HEK293T (cell line): ENCODE results near the gene ESPN.

ENCODE experiments used
- ARNT ChIP-seq: fragments of 450-650 bp; IDR thresholded peaks from 2 replicates; pipeline ENCODE4 v1.6.1; 2017; ENCODE audit warnings: mild to moderate bottlenecking
- ELF4 ChIP-seq: fragments of 450-650 bp; IDR thresholded peaks from 2 replicates; pipeline ENCODE4 v1.6.1; 2017; ENCODE audit warnings: antibody characterized with exemption
- FOXK2 ChIP-seq: fragments of 450-650 bp; IDR thresholded peaks from 2 replicates; pipeline ENCODE4 v1.6.1; 2016; ENCODE audit warnings: mild to moderate bottlenecking
- LEF1 ChIP-seq: fragments of 450-650 bp; IDR thresholded peaks from 2 replicates; pipeline ENCODE4 v1.6.1; 2017; ENCODE audit warnings: mild to moderate bottlenecking, borderline replicate concordance
- SP1 ChIP-seq: fragments of 450-650 bp; IDR thresholded peaks from 2 replicates; pipeline ENCODE4 v1.6.1; 2017
- SUZ12 ChIP-seq: fragments of 450-650 bp; IDR thresholded peaks from 2 replicates; pipeline ENCODE4 v1.6.1; 2016; ENCODE audit warnings: mild to moderate bottlenecking
- ZNF384 ChIP-seq: fragments of 450-650 bp; IDR thresholded peaks from 2 replicates; pipeline ENCODE4 v1.6.1; 2016
- TF ChIP-seq, protein P1 (sequence below): fragments of 450-650 bp; IDR thresholded peaks from 2 replicates; pipeline ENCODE4 v1.6.1; 2016

DNA sequence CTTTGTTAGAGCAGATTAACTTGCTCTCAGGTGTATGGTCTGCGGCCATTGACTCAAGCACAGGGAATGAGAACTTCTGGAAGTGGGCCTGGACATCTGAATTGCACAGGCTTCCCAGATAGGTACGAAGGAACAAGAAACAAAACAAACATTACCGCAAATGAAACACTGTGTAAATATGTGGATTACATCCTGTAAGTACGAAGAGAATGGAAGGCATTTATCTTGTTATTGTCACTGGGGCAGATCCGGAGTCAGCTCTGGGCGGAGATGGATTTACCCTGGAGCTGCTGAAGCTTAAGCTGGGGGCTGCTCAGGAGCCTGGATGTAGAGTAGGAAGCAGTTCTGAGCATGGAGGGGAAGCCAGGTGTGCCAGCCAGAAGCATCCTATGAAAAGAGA is 11.7 kb upstream of the ESPN start:
- no peak for TF ChIP-seq SP1
- no peak for TF ChIP-seq LEF1
- TF ChIP-seq, protein P1, sequence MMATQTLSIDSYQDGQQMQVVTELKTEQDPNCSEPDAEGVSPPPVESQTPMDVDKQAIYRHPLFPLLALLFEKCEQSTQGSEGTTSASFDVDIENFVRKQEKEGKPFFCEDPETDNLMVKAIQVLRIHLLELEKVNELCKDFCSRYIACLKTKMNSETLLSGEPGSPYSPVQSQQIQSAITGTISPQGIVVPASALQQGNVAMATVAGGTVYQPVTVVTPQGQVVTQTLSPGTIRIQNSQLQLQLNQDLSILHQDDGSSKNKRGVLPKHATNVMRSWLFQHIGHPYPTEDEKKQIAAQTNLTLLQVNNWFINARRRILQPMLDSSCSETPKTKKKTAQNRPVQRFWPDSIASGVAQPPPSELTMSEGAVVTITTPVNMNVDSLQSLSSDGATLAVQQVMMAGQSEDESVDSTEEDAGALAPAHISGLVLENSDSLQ, result no peak
- TF ChIP-seq FOXK2, result no peak
- no peak for TF ChIP-seq ELF4
- no peak for TF ChIP-seq ARNT
- TF ChIP-seq SUZ12, result no peak
- TF ChIP-seq ZNF384, result no peak
